Activated T-cell treated with anti-CD3 and anti-CD28 coated beads, Interleukin-2, amount 50 U/mL, for 72 hours (primary cell): Measurements from ENCODE around the gene ZNF518B. TPM values are rescaled to one million over a fixed set of nuclear protein-coding genes. Genes with fewer than 3 reads are reported as not detected.

Source experiments
- ATAC-seq, 2 donors: fragments of 150-1000 bp; cut with Tn5 transposase; replicated peaks in 1 of 2; 2 replicates each; pipeline ENCODE4 v1.10.0; 2021; ENCODE audit warnings: moderate library complexity in 2 of 2, mild to moderate bottlenecking in 1 of 2
- DNase-seq, 2 donors: peaks; one replicate each; pipeline ENCODE4 v3.0.0; 2021 to 2022; ENCODE audit warnings: mixed read lengths in 1 of 2
- H3K27ac Mint-ChIP-seq: one replicate; pipeline ENCODE4 v1.8.0; 2022; ENCODE audit warnings: mild to moderate bottlenecking, moderate library complexity, mixed read lengths
- H3K27me3 Mint-ChIP-seq: one replicate; pipeline ENCODE4 v1.8.0; 2022; ENCODE audit warnings: low read depth, mixed read lengths
- H3K36me3 Mint-ChIP-seq, 2 donors: one replicate each; pipeline ENCODE4 v1.8.0; 2022; ENCODE audit warnings: mixed read lengths in 2 of 2, mild to moderate bottlenecking in 1 of 2; ENCODE audit not compliant: insufficient read depth in 2 of 2
- H3K4me1 Mint-ChIP-seq: one replicate; pipeline ENCODE4 v1.8.0; 2022; ENCODE audit warnings: low read depth, mixed read lengths
- H3K4me3 Mint-ChIP-seq, 2 donors: one replicate each; pipeline ENCODE4 v1.8.0; 2022; ENCODE audit warnings: mild to moderate bottlenecking in 2 of 2, mixed read lengths in 2 of 2, moderate library complexity in 2 of 2
- H3K9me3 Mint-ChIP-seq, 2 donors: one replicate each; pipeline ENCODE4 v1.8.0; 2022; ENCODE audit warnings: mixed read lengths in 2 of 2
- total RNA-seq, 2 donors: library from RNA; stranded (reverse); gene quantifications; one replicate each; pipeline ENCODE4 v1.2.3, GENCODE V29; 2022

Gene ZNF518B
- total RNA-seq, 2 donors from 2014 or later, result 27.5 to 28.9 TPM

GRCh38 chr4:10395971-10396580 is 61.1 kb downstream of the ZNF518B start:
- peaks cover 0 to 2% of the 10 kb centered on the region in 2 donors for H3K36me3 Mint-ChIP-seq
- no peaks in the 10 kb centered on the region for H3K27me3 Mint-ChIP-seq
- H3K4me3 Mint-ChIP-seq, result no peak overlapping the region
- ATAC-seq (no peak), DNase-seq (no peak)
- H3K4me1 Mint-ChIP-seq, result no peaks in the 10 kb centered on the region
- H3K9me3 Mint-ChIP-seq, result peaks cover 2 to 5% of the 10 kb centered on the region in 2 donors
- no peak overlapping the region for H3K27ac Mint-ChIP-seq

Other genes with a start within 250 kb of the ZNF518B start
- gene CLNK, start 227.3 kb upstream of the ZNF518B start, total RNA-seq, result under 1 TPM; 0.05 to 0.55 TPM